Measurements from ENCODE around the gene SLC4A2. TPM values are rescaled to one million over a fixed set of nuclear protein-coding genes. Genes with fewer than 3 reads are reported as not detected.

SLC4A2 gene
- total RNA-seq, 4 donors from 2014 or later: 31.9 to 78.7 (median 59.7) TPM

GRCh38 chr7:151028948-151029501, 30.4 kb upstream of the SLC4A2 start:
- peak overlapping the region; percentile 84 for H3K27ac ChIP-seq
- peak overlapping the region; percentile 74 for H3K4me3 ChIP-seq
- H3K4me1 ChIP-seq: peaks cover 26% of the 10 kb centered on the region
- no peak for DNase-seq (ENCODE audit: low spot score in 2 of 2)
- H3K36me3 ChIP-seq: peaks cover 16% of the 10 kb centered on the region
- 35% methylated on average over 17 of the region's 17 CpGs for WGBS
- TF ChIP-seq POLR2A (IDR thresholded peaks at IDR 0.05) (no peak), POLR2AphosphoS5 (IDR thresholded peaks at IDR 0.05) (no peak), CTCF (IDR thresholded peaks at IDR 0.05) (no peak), EP300 (IDR thresholded peaks at IDR 0.05) (no peak)
- H3K9me3 ChIP-seq: no peaks in the 10 kb centered on the region
- H3K27me3 ChIP-seq: no peaks in the 10 kb centered on the region

- TF ChIP-seq CTCF (IDR thresholded peaks at IDR 0.05) (no peak), EP300 (IDR thresholded peaks at IDR 0.05) (no peak), POLR2A (IDR thresholded peaks at IDR 0.05) (no peak), POLR2AphosphoS5 (IDR thresholded peaks at IDR 0.05) (no peak)
- Histone ChIP-seq H3K27ac (no peak overlapping the region), H3K9me3 (no peaks in the 10 kb centered on the region), H3K27me3 (no peaks in the 10 kb centered on the region), H3K4me1 (peaks cover 26% of the 10 kb centered on the region), H3K4me3 (no peak overlapping the region), H3K36me3 (peaks cover 36% of the 10 kb centered on the region)
- no peak for DNase-seq (ENCODE audit: low spot score in 2 of 2)
- WGBS: 94% methylated on average over 4 of the region's 4 CpGs
Observed at GRCh38 chr7:151031011-151031410, 28.4 kb upstream of the SLC4A2 start.

- DNase-seq (ENCODE audit: low spot score in 2 of 2): no peak
- 79% methylated on average over 9 of the region's 17 CpGs for WGBS
- TF ChIP-seq EP300 (IDR thresholded peaks at IDR 0.05) (no peak), POLR2AphosphoS5 (IDR thresholded peaks at IDR 0.05) (no peak), POLR2A (IDR thresholded peaks at IDR 0.05) (no peak), CTCF (IDR thresholded peaks at IDR 0.05) (no peak)
- Histone ChIP-seq H3K4me3 (no peak overlapping the region), H3K27me3 (no peaks in the 10 kb centered on the region), H3K9me3 (no peaks in the 10 kb centered on the region), H3K4me1 (peaks cover 11% of the 10 kb centered on the region), H3K27ac (no peak overlapping the region), H3K36me3 (peaks cover 56% of the 10 kb centered on the region)
Observed at GRCh38 chr7:151032936-151033863, 26.2 kb upstream of the SLC4A2 start.

- H3K27ac ChIP-seq: no peak overlapping the region
- DNase-seq (ENCODE audit: low spot score in 2 of 2): no peak
- no peak overlapping the region for H3K4me3 ChIP-seq
- H3K9me3 ChIP-seq: no peaks in the 10 kb centered on the region
- TF ChIP-seq POLR2A (IDR thresholded peaks at IDR 0.05): no peak
- TF ChIP-seq EP300 (IDR thresholded peaks at IDR 0.05): no peak
- TF ChIP-seq POLR2AphosphoS5 (IDR thresholded peaks at IDR 0.05): no peak
- no peak for TF ChIP-seq CTCF (IDR thresholded peaks at IDR 0.05)
- peaks cover 15% of the 10 kb centered on the region for H3K4me1 ChIP-seq
- WGBS: 95% methylated on average over 4 of the region's 5 CpGs
- peaks cover 56% of the 10 kb centered on the region for H3K36me3 ChIP-seq
- H3K27me3 ChIP-seq: no peaks in the 10 kb centered on the region
Observed at GRCh38 chr7:151033864-151034249, 25.5 kb upstream of the SLC4A2 start.

- WGBS: 95% methylated on average over 10 of the region's 21 CpGs
- H3K36me3 ChIP-seq: peaks cover 56% of the 10 kb centered on the region
Observed at GRCh38 chr7:151034312-151035025, 24.9 kb upstream of the SLC4A2 start.

More at GRCh38 chr7:151034312-151035025, 24.9 kb upstream of the SLC4A2 start:
- Histone ChIP-seq H3K27ac (no peak overlapping the region), H3K4me1 (peaks cover 16% of the 10 kb centered on the region), H3K9me3 (no peaks in the 10 kb centered on the region), H3K27me3 (no peaks in the 10 kb centered on the region), H3K4me3 (no peak overlapping the region)
- DNase-seq (ENCODE audit: low spot score in 2 of 2): no peak
- TF ChIP-seq POLR2AphosphoS5 (IDR thresholded peaks at IDR 0.05) (no peak), CTCF (IDR thresholded peaks at IDR 0.05) (no peak), POLR2A (IDR thresholded peaks at IDR 0.05) (no peak), EP300 (IDR thresholded peaks at IDR 0.05) (no peak)
